ENCODE data around the gene CERS1.

The CERS1 gene

GRCh38 chr19:18898607-18899408 lies 2.9 kb upstream of the CERS1 start:
- DNase-seq: no peak

GRCh38 chr19:18898081-18898606 lies 2.2 kb upstream of the CERS1 start:
- no peak for DNase-seq

- DNase-seq: no peak
Observed at GRCh38 chr19:18897094-18898029, 1.4 kb upstream of the CERS1 start.

- DNase-seq: no peak
Observed at GRCh38 chr19:18896421-18896841, 473 bp upstream of the CERS1 start.

- no peak for DNase-seq
Observed at GRCh38 chr19:18895038-18895823, 727 bp downstream of the CERS1 start.

GRCh38 chr19:18894254-18895037 lies 1.5 kb downstream of the CERS1 start:
- DNase-seq: no peak

GRCh38 chr19:18893587-18894253 lies 2.2 kb downstream of the CERS1 start:
- DNase-seq: no peak

GRCh38 chr19:18889949-18890745 lies 5.8 kb downstream of the CERS1 start:
- no peak for DNase-seq

- DNase-seq: no peak
Observed at GRCh38 chr19:18886972-18887371, 9.0 kb downstream of the CERS1 start.

- no peak for DNase-seq
Observed at GRCh38 chr19:18883526-18884304, 12.2 kb downstream of the CERS1 start.

GRCh38 chr19:18881491-18881890 lies 14.5 kb downstream of the CERS1 start:
- no peak for DNase-seq

GRCh38 chr19:18879579-18880373 lies 16.2 kb downstream of the CERS1 start:
- peak; percentile 34 for DNase-seq

- DNase-seq: no peak
Observed at GRCh38 chr19:18878858-18879578, 16.9 kb downstream of the CERS1 start.

GRCh38 chr19:18878058-18878797 lies 17.7 kb downstream of the CERS1 start:
- DNase-seq: no peak

- no peak for DNase-seq
Observed at GRCh38 chr19:18876865-18877264, 19.1 kb downstream of the CERS1 start.

GRCh38 chr19:18875726-18876125 lies 20.2 kb downstream of the CERS1 start:
- no peak for DNase-seq

GRCh38 chr19:18871543-18871942 lies 24.4 kb downstream of the CERS1 start:
- DNase-seq: no peak
